ENCODE measurements around the gene CCDC12.
A peak's percentile ranks its signal among the peaks of the same experiment; 100 is the strongest.
"Not testable (repeated sequence)": the region's sequence is repeated elsewhere in the genome, so short reads cannot be mapped to it uniquely, and the experiment has no call there.

Gene CCDC12

DNA sequence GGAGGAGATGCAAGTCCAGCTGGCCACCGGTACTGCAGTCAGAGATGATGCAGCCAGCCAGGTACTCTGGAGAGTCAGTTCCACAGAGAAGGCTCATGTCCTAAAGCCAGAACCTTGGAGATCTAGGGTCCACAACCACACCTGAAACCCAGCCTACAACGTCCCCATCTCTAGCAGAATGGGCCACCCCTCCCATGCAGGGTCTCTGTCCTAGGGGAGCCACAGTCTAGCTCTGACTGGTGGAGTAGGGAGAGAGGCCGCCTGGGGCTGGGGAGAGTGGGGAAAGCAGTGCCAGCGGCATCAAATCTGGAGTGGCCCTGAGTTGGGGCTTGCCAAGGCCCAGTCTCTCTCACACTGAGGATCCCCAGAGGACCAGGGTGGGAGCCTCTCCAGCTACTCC lies 55.5 kb downstream of the CCDC12 start:
- DNase-seq = no peak

DNA sequence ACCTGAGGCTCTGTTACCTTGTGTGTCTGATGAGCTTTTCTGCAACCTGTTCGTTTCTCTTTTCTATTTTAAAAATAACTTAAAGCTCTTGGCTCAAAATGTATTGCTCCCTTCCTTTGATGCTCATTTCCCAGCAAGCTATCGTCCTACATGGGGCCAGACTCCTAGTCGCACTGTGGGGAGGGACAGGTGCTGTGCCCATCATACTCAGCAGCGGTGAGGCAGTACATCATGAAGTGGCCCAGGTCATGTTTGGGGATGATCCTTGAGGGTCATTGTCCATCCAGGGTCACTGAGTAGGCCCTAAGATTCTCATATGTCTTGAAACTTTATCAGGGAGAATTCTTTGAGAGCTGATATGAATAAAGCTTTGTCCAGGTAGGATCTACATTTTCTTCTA lies 57.9 kb downstream of the CCDC12 start:
- no peak for DNase-seq

DNA sequence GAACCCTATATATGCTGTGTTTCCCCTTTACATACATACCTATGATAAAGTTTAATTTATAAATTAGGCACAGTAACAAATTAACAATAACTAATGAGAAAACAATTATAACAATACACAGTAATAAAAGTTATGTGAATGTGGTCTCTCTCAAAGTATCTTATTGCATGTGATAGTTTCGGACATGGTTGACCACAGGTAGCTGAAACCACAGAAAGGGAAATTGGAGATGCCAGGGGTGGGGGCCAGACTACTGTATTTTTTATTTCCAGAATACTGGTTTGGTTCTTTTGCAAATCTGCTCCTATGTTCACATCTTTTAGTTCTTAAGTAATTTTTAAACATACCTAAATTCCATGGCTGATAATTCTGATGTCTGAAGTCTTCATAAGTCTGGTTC lies 58.3 kb downstream of the CCDC12 start:
- no peak for DNase-seq

DNA sequence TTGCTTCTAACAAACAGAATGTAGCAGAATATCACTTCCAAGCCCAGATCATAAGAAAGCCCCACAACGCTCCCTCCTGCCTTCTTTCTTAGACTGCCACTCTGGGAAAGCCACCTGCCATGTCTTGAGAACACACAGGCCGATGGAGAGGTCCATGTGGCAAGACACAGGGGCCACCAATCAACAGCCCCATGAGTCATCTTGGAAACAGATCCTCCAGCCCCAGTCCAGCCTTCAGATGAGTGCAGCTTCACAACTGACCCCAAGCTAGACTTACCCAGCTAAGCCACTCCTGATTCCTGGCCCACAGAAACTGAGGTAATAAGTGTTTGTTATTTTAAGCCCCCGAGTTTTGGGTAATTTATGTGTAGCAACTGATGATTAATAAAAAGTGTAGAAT lies 59.3 kb downstream of the CCDC12 start:
- no peak for DNase-seq

DNA sequence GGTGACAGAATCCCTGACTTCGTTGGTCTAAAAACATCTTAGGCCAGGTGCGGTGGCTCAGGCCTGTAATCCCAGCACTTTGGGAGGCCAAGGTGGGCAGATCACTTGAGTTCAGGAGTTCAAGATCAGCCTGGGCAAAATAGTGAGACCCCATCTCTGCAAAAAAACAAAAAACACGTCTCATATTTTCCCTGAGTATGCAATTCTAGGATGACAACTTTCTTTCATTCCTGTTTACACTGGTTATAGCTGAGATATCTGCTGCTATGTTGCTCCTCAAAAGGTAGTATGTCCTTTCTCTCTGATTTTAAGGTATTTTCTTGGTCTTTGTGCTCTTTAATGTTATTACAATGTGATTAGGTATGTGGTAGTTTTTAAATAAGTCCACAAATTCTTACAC lies 59.7 kb downstream of the CCDC12 start:
- no peak for DNase-seq

DNA sequence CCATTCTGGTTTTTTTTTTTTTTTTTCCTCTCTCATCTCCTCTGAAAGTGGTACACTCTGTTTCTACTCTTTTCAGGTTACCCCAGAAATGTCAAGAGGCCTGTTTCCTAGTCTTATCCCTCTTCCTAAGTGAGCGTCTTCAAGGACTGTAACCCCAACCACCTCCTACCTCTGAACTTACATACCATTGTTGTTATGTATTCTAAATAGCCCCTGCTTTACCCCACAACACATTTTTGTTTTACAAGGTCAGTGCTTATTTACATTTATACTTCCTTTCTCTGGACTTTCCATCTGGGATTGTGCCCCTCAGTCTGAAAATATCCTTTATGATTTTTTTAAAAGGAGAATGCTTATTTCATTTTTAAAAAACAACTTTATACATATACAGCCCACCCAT lies 60.3 kb downstream of the CCDC12 start:
- DNase-seq = no peak

DNA sequence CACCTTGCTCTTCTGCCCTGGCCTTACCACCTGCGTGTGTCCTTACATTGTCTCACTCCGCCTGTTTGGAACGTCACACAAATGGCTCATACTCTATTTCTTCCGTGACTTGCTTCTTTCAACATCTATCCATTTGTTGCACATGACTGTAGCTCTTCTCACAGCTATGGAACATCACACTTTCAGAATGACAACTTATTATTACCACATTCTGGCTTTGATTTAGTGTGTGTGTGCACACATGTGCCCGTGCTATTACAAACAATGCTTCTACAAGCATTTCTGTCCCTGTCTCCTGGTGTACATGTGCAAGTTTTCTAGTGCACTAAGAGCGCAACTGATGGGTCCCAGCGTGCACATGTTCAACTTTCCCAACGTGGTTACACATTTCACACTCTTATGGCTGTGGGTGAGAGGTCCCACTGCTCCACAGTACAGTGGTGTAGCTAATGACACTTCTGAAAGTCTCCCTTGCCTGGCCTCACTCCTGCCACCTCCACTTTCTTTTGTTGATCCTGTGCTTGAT lies 61.2 kb downstream of the CCDC12 start:
- DNase-seq = no peak

DNA sequence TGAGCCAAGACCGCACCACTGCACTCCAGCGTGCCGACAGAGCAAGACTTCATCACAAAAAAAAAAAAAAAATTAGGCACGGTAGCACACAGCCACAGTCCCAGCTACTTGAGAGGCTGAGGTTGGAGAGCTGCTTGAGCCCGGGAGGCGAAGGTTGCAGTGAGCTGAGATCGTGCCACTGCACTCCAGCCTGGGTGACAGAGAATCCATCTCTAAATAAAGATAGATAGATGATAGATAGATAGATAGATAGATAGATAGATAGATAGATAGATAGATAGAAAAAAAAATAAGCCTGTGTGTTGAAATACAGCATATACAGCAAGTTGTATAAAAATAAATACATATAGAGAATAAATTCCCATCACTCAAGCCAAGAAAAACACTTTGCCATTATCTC lies 61.7 kb downstream of the CCDC12 start:
- no peak for DNase-seq

DNA sequence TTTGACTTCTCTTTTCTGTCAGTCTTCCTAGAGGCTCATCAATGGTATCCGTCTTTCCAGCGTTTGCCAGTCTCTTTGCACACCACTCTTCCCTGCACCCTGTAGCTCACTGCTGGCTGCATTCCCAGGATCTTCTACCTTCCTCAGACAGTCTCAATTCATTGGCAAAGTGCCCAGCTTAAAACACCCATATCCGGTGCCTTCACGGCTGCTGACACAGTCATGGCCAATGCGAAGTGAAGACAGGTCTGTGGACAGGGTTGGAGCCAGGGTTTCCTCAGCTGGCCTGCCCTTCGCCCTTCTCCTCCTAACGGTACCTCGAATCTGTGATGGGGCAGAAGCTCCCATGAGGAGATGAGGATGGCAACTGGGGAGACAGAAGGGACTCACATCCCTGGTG lies 62.9 kb downstream of the CCDC12 start:
- DNase-seq = peak; percentile 32

DNA sequence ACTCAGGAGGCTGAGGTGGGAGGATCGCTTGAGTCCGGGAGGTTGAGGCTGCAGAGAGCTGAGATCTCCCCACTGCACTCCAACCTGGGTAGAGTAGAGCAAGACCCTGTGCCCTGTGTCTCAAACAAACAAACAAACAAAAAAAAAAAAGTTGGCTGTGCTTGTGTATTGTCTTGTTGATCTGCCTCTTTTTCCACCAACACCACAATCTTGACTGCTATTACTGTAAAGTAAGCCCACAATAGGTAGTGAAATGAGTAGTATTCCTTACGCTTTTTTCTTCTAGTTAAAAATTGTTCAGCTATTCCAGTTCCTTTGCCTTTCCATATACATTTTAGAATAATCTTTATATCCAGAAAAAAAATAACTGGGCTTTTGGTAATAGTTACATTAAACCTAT lies 63.6 kb downstream of the CCDC12 start:
- DNase-seq = no peak

DNA sequence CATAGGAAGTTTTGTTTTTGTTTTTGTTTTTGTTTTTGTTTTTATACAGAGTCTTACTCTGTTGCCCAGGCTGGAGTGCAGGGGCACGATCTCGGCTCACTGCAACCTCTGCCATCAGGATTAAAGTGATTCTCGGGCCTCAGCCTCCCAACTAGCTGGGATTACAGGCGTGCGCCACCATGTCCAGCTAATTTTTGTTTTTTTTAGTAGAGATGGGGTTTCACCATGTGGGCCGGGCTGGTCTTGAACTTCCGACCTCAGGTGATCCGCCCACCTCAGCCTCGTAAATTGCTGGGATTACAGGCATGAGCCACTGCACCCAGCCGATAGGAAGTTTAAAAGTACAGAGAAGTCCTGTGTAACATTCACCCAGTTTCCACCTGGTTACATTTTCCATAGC lies 65.6 kb downstream of the CCDC12 start:
- not testable (repeated sequence) for DNase-seq

DNA sequence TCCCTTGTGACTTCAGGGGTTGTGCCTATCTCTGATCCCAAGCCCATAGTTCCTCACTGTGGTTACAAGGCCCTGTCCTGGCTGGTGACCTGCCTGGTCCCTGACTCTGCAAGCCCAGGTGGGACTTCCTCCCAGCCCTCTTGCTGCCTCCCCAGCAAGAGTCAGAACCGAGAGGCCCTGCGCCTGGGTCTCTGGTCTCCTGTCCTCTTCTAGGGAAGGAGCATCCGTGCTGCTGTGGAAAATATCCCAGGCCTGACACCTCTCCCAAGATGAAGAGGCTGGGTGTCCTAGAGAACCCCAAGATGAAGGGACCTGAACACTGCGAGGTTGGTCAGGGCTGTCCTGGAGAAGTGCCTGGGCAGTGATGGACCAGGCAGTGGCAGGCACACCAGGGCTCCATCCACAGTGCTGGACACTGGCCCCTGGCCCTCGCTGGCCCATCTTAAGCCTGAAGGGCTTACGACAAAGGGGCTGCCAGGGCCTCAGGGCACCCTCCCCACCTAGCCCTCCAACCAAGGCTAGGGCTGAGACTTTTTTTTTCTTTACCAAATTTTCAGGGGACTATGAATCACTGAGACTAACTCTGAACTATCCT lies 66.3 kb downstream of the CCDC12 start:
- no peak for DNase-seq

DNA sequence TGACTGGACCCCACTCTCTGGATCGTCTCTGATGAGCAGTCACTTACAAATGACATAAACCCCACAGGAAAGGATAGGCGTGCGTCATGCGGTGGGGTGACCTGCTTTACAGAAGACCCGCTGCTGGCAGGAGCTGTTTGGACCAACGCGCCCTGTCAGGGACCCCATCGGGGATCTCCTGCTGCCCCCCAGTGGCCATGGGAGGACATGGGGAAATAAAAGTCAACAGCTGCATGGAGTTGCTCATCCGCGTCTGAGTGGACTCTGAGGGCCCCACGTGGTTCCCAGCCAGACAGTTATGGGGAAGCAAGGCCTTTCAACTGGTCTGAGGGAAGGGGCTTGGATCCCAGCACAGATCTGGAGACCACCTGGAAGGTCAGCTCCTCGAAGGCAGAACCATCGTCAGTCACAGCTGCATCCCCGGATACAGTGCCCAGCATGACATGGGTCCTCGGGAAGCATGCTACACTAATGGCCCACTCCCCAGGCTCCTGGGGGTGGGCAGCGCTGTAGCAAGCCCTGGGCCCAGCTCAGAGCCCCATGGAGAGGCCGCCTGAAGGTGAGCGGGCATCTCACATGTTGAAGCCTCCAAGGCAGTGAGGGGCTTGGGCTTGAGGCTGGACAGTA lies 66.9 kb downstream of the CCDC12 start:
- peak; percentile 14 for DNase-seq

DNA sequence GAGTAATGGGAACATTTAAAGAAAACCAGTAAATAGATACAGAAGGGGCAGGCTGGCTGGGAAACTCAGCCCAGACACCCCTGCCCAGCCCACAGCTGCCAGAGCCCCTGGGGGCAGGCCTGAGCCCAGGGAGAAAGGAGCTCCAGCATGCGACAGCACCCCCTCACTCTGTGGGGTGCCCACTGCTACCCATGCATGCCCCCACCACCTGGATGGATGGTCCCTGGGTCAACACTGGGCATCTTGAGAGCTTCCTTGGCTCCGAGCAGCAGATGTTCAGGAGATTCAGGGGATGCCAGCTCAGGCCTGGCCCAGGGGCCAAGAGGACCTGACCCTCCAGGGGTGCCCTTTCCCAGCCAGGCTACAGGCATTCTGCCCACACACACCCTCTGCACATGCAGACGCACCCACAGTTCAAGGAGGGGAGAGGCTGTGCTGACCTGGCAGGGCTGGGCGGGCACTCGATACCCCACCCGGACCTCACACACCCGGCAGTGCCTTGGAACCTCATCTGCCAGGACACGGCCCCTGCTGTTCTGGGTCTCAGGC lies 67.5 kb downstream of the CCDC12 start:
- DNase-seq = no peak

DNA sequence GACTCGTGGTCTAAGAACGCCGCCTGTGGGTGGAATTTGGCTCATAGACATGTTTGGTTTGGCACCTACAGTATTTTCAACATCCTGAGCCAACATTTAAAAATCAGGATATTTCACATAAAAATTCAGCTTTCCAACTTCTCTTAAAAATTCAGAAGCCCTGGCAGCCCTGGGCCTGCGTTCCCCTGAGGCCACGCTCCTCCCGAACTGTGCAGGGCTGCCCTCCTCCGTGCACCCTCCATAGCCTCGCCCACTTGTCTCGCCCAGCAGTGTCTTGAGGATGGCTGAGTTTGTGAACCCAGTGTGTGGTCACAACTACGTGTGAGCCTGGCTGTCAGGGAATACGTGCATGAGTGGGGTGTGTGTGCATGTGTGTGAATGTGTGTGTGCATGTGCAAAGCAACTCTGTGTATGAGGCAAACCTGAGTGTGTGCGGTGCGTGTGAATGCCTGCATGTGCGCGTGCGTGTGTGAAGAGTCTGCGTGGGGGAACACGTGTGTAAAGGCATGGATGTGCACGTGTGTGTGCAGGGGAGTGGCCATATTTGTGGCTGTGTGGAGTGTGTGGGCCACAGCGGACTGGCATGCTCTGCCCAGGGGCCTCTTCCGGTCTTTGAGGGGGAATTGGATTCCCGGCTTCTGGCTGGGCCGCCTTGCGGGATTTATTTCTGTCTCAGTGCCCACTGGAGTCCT lies 68.1 kb downstream of the CCDC12 start:
- DNase-seq = no peak

DNA sequence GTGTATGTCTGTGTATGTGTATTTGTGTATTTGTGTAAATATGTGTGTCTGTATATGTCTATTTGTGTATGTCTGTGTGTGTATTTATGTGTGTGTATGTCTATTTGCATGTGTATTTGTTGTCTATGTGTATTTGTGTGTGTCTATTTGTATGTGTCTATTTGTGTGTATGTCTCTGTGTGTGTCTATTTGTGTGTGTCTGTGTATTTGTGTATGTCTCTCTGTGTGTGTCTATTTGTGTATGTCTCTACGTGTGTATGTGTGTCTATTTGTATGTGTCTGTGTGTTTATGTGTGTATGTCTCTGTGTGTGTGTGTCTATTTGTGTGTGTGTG lies 68.6 kb downstream of the CCDC12 start:
- DNase-seq = no peak

DNA sequence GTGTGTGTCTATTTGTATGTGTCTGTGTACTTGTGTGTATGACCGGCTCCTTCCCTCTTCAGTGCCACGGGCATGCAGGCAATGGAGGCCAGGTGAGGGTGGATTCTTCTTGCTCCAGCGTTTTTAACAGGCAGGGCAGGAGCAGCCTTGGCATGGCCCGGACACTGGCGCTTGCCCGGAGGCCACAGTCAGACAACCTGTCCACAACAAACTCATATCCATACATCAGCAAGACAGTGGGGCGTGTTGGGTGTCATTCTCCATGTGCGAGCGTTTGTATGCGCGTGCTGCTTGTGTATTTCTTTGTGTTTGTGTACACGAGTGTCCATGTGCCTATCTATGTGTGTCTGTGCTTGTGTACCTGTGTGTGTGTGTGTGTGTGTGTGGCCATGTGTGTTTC lies 69.3 kb downstream of the CCDC12 start:
- DNase-seq = no peak

DNA sequence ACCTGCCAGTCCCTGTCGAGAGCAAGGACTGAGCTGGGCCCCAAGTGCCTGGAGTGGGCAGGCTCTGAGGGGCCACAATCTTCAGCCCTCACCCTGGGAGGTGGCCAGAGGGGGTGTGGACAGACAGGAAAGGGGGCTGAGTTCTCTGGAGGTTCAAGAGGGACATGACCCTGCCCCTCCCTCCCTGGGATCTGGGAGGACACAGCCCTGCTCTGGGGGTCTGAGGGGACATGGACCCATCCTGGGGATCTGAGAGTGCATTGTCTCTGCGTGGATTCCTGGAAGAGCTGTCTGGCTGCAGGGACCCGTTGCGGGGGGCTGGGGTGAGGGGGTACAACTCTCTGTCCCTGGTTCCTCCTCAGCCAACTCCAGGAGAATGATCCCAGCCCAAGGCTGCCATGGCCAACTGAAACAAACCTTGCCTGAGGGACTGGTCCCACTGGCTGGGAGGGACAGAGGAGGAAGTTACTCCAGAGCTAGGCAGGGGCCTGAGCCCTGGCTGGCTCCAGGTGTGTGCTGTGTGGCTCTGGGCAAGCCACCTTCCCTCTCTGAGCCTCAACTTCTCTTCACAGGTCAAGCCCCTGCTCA lies 70.0 kb downstream of the CCDC12 start:
- no peak for DNase-seq

DNA sequence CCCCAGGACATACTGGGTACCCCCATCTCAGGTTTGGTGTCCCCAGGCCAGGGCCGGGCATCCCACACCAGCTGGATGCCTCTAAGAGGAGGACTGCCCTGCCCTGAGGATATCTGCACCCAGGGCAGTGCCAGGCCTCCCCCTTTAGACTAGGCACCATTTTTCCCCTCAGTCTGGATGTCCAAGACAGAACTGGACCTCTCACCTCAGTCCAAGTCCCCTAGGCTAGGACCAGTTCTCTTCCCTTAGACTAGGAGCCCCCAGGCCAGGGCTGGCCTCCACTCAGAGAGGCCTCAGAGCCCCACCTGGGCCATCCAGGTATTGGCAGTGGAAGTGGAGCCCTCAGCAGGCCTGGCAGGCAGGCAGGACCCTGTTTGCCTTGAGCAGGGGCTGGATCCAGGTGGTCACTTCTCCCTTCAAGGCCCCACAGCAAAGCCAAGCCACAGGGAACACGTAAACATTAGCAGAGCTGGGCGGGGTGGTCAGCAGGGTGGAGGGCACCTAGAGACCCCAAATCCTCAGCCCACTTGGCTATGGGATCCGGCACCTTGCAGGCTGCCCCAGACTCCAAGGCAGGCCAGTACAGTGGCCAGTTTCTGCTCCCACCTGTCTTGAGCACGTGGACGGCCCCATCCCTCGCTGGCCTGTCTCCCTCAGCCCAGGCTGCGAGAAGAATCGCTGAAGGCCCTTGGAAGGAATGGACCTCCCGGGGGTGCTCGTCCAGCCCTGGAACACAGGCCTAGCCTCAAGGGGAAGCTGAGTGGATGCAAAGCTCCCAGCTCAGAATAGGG lies 70.7 kb downstream of the CCDC12 start:
- DNase-seq = no peak

DNA sequence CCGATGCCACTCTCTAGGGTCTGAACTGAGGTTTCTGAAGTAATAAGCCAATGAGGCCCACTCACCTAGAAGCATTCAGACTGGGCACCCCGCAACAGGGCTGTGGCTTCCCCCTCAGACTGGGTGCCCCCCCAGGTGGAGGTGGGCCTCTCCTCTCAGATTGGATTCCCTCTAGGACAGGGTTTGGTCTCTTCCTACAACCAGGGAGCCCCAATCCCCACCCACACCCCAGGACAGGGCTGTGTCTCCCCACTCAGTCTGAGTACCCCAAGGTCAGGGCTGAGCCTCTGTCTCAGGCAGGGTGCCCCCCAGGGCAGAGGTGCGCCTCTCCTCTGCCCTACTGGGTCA lies 71.4 kb downstream of the CCDC12 start:
- no peak for DNase-seq

DNA sequence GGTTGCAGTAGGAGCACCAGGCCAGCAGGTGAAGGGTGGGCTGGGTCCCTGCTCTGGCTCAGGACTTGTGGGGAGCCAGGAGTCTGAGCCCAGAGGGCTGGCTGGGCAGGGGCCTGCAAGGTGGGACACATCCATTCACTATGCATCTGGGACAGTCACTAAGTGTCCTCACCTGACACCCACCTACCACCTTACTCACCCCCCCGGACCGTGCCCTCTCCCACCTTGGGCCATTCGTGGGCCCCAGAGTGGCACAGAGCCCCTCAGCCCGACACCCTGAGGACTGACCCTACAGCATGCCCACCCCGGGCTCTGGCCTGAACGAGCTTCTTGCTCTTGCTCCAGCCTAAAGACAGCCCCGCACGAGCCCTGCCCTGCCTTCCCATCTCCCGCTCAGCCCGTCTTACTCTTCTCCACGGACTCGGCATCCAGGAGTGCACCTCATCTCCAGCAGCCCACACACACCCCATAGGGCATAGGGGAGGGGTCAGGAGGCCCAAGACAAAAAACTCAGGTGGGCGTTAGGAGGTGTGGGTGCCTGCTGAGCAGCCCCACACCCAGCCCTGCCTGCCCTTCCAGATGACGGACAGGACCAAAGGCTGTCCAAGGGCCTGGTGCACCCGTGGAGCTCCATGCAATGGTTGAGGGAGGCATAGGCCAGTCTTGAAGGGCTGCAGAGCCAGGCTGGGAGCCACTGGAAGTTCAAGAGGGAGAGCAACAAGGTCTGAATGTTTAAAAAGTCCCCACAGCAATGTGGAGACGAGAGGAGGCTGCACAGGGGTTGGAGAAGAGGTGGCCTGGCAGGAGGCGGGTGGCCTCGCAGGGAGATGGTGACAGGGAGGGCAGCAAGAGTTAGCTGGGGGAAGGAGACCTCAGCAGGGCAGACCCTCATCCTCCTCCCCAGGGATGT lies 72.0 kb downstream of the CCDC12 start:
- no peak for DNase-seq
